HG03064 (cell line): ENCODE results near the gene AK5.
"Not testable (repeated sequence)": the region's sequence is repeated elsewhere in the genome, so short reads cannot be mapped to it uniquely, and the experiment has no call there.

ENCODE experiments used
- ATAC-seq: cut with Tn5 transposase; IDR thresholded peaks from one replicate; pipeline ENCODE4 v1.9.1; 2021; ENCODE audit warnings: low read depth; ENCODE audit not compliant: unreplicated experiment

AK5 gene

DNA sequence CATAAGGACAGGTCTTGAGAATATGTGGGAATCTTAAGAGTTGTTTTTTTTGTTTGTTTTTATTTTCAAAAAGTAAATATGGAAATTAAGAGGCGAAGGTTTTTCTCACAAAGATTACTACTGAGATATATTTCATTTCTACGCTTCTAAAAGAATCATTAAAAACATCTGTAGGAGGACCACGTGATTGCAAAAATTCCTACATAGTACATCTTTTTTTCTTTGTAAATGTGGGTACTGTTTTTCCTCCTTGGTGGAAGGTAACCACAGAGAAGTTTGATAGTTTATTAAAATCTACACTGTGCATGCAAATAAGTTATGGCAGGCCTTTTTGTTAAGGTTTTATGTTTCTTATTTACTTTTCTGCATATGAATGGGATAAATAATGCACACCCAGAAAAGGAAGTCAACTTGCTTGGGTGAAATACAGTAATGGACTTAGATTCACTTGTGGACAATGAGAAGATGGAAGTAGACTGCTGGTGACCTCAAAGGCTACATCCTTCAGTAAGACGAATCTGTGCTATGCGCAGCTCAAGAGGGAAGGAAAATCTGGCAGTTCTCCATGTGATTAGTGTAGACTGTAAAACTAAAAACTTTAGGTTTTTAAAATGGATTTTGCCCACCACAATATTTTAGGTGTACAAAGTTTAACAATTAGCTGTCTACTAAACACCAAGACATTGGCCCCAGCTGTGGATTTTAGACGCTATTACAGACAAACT lies 2.0 kb downstream of the AK5 start:
- ATAC-seq, result no peak

DNA sequence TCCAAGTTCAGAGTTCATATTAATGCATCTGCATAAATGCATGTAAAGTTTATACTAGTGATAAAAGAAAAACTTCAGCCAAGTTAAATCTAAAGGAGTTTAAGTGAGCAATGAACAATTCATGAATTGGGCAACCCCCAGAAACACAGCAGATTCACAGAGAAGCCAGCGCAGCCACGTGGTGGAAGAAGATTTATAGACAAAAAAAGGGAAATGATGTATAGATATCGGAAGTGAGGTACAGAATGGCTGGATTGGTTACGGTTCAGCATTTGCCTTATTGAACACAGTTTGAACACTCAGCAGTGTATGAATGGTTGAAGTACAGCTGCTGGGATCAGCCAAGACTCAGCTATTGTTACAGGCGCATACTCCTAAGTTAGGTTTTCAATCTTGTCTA lies 5.7 kb downstream of the AK5 start:
- no peak for ATAC-seq

- ATAC-seq, result no peak
Observed at GRCh38 chr1:77288275-77288674, 6.5 kb downstream of the AK5 start.

GRCh38 chr1:77290576-77290975 lies 8.8 kb downstream of the AK5 start:
- no peak for ATAC-seq

- no peak for ATAC-seq
Observed at GRCh38 chr1:77292551-77292950, 10.7 kb downstream of the AK5 start.

DNA sequence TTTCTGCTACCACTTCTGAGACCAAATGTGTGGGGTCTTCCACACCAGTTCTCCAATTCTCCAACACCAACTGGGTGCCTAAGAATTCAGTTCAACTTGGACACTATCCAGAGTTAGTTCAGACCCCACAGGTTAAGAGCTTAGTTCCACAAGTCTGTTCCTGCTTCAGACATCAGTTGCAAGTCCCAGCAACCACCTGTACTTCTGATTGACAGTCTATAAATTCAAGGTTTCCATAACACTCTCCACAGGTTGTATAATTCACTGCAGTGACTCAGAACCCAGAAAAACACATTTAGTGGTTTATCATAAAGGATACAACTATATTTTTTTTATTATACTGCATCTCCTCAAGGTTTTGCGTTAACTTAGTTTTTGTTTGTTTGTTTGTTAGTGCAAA lies 18.7 kb downstream of the AK5 start:
- no peak for ATAC-seq

- no peak for ATAC-seq
Observed at GRCh38 chr1:77303387-77303786, 21.6 kb downstream of the AK5 start.

GRCh38 chr1:77308889-77309621 lies 27.2 kb downstream of the AK5 start:
- no peak for ATAC-seq

DNA sequence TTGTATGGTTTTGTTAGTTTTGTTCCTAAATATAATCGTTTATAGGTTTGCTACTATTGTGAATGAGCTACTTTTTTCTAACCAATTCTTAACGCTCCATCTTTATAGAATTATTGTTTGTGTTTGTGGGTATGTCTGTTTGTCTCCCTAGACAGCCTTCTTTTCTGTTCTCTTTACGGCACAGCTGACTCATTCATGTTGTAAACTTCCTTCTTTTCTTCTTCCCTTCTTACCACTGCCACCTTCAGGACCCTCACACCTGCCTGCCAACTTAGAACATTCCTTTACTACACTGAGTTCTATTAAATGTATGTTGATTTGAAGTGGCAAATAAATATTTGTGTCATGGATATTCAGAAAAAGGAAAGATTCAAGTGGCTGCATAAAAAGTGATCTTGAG lies 29.1 kb downstream of the AK5 start:
- ATAC-seq, result no peak

GRCh38 chr1:77312364-77312763 lies 30.5 kb downstream of the AK5 start:
- ATAC-seq, result not testable (repeated sequence)

- no peak for ATAC-seq
Observed at GRCh38 chr1:77313491-77313890, 31.7 kb downstream of the AK5 start.

GRCh38 chr1:77316006-77316405 lies 34.2 kb downstream of the AK5 start:
- ATAC-seq, result no peak

- no peak for ATAC-seq
Observed at GRCh38 chr1:77316966-77317365, 35.1 kb downstream of the AK5 start.

GRCh38 chr1:77319036-77319705 lies 37.4 kb downstream of the AK5 start:
- no peak for ATAC-seq

- no peak for ATAC-seq
Observed at GRCh38 chr1:77322061-77322900, 40.5 kb downstream of the AK5 start.

GRCh38 chr1:77333501-77333900 lies 51.7 kb downstream of the AK5 start:
- ATAC-seq, result no peak

- ATAC-seq, result no peak
Observed at GRCh38 chr1:77336729-77337128, 54.9 kb downstream of the AK5 start.

DNA sequence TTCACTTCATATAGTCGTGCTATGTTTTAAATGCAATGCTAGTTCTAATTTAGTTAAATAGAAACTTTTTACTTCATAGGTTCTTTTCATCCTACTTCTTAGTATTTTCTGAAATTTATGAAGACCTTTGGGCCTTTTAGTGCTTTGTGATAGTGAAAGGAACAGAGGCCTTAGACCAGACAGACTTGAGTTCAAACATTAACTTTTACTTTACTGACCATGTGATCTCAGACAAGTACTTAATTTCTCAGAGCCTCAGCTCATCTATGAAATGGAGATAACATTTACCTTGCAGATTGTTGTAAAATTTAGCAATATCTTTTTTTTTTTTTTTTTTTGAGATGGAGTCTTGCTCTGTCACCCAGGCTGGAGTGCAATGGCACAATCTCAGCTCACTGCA lies 57.5 kb downstream of the AK5 start:
- no peak for ATAC-seq

- ATAC-seq, result no peak
Observed at GRCh38 chr1:77341195-77341594, 59.4 kb downstream of the AK5 start.

DNA sequence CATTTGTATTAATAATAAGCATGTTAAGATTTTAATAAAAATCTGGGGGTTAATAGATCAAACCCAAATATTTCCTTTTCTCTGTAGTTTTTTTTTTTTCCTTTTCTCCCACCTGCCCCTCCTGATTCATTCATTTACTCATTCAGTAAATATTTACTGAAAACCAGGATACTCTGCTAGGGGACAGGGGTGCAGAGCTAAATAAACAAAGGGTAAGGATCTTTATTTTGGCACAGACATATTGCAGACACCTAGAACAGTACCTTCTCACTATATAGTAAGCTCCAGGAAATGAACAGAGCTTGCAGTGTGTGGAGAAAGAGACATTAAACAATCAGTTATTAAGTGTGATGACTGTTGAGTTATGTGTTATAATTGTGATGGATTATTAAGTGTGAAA lies 60.9 kb downstream of the AK5 start:
- ATAC-seq, result no peak

DNA sequence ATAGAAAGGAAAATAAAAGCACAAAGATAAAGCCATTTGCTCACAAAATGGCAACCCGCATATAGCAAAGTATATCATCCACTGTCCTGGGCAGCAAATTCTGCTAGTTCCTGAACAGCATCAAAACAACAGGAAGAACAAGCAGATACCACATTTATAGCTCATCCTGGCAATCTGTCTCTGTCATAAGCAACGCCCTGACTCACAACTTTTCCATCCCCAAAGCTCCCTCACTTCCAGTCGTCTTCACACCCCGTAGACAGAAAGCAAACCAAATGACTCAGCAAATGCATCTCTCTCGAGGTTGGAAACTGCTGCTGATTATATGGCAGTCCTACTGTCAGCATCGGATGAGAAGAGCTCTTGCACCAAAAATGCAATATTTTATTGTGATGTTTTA lies 65.8 kb downstream of the AK5 start:
- no peak for ATAC-seq
